Measurements from ENCODE around the gene EXOC6B.
"Not testable (repeated sequence)": the region's sequence is repeated elsewhere in the genome, so short reads cannot be mapped to it uniquely, and the experiment has no call there.

DNA sequence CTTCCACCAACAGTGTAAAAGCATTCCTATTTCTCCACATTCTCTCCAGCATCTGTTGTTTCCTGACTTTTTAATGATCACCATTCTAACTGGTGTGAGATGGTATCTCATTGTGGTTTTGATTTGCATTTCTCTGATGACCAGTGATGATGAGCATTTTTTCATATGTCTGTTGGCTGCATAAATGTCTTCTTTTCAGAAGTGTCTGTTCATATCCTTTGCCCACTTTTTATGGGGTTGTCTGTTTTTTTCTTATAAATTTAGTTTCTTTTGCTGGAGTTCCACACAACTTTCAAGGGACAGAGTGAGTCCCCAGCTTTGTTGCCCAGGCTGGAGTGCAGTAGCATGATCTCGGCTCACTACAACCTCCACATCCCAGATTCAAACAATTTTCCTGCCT lies 270.5 kb downstream of the EXOC6B start:
- not testable (repeated sequence) for TF ChIP-seq ZNF274 (IDR thresholded peaks at IDR 0.05; ENCODE audit: low read depth, low read length); YY1 (IDR thresholded peaks at IDR 0.05; ENCODE audit: insufficient read depth, insufficient read length)

Data from NT2/D1 (cell line).